Loucy (cell line): Measurements from ENCODE around the gene TPGS1.

ENCODE experiments used
- H2AFZ ChIP-seq: fragments of 200-600 bp; sonication (generic); 2 replicates; pipeline ENCODE4 v1.6.0; 2016; ENCODE audit warnings: antibody characterized with exemption, mild to moderate bottlenecking, low read length, moderate library complexity
- H3F3A ChIP-seq: fragments of 200-600 bp; 2 replicates; pipeline ENCODE4 v1.6.0; 2016; ENCODE audit warnings: antibody characterized with exemption, low read depth, mild to moderate bottlenecking
- H3K27me3 ChIP-seq: fragments of 200-600 bp; sonication (generic); 2 replicates; pipeline ENCODE4 v1.6.1; 2014; ENCODE audit warnings: low read length, mild to moderate bottlenecking; ENCODE audit not compliant: insufficient read depth, poor library complexity, severe bottlenecking
- H3K36me3 ChIP-seq: fragments of 200-600 bp; sonication (generic); 2 replicates; pipeline ENCODE4 v1.6.1; 2016; ENCODE audit warnings: low read length; ENCODE audit not compliant: insufficient read depth
- H3K4me1 ChIP-seq: fragments of 200-600 bp; sonication (generic); 2 replicates; pipeline ENCODE4 v1.5.1; 2014; ENCODE audit warnings: low read length, mild to moderate bottlenecking; ENCODE audit not compliant: insufficient read depth, poor library complexity, severe bottlenecking
- H3K4me2 ChIP-seq: fragments of 200-600 bp; sonication (generic); 2 replicates; pipeline ENCODE4 v1.6.0; 2014; ENCODE audit warnings: antibody characterized with exemption, low read length, low read depth, mild to moderate bottlenecking; ENCODE audit not compliant: poor library complexity, severe bottlenecking
- H3K4me3 ChIP-seq: fragments of 200-600 bp; sonication (generic); 2 replicates; pipeline ENCODE4 v1.5.1; 2014; ENCODE audit warnings: low read length, mild to moderate bottlenecking, mixed read lengths; ENCODE audit not compliant: poor library complexity, severe bottlenecking
- H3K79me2 ChIP-seq: fragments of 200-600 bp; sonication (generic); 2 replicates; pipeline ENCODE4 v1.6.1; 2014; ENCODE audit warnings: low read length; ENCODE audit not compliant: insufficient read depth
- H3K9ac ChIP-seq: fragments of 200-600 bp; sonication (generic); 2 replicates; pipeline ENCODE4 v1.6.0; 2014; ENCODE audit warnings: mild to moderate bottlenecking, low read depth, low read length, moderate library complexity; ENCODE audit not compliant: poor library complexity, severe bottlenecking
- H3K9me2 ChIP-seq: fragments of 200-600 bp; sonication (generic); replicated peaks from 2 replicates; pipeline ENCODE4 v1.6.1; 2016; ENCODE audit warnings: low read depth, low read length, mixed read lengths
- H3K9me3 ChIP-seq: fragments of 200-600 bp; sonication (generic); 2 replicates; pipeline ENCODE4 v1.6.1; 2014; ENCODE audit warnings: mild to moderate bottlenecking, antibody characterized with exemption, low read length, low read depth; ENCODE audit not compliant: insufficient read depth
- H4K20me1 ChIP-seq: fragments of 200-600 bp; sonication (generic); 2 replicates; pipeline ENCODE4 v1.6.0; 2014; ENCODE audit warnings: antibody characterized with exemption, low read length, mild to moderate bottlenecking; ENCODE audit not compliant: insufficient read depth, poor library complexity, severe bottlenecking
- CTCF ChIP-seq: fragments of 200-600 bp; sonication (generic); conservative IDR thresholded peaks from 2 replicates; pipeline ENCODE4 v1.5.1; 2014; ENCODE audit warnings: mild to moderate bottlenecking, antibody characterized with exemption, low read length
- EZH2phosphoT487 ChIP-seq: fragments of 200-600 bp; IDR thresholded peaks from 2 replicates; pipeline ENCODE4 v1.6.1; 2018; ENCODE audit warnings: antibody characterized with exemption, mild to moderate bottlenecking, moderate library complexity, borderline replicate concordance

The TPGS1 gene

GRCh38 chr19:459724-460511 lies 47.4 kb upstream of the TPGS1 start:
- TF ChIP-seq EZH2phosphoT487 (no peak), CTCF (no peak)
- H3K4me1 ChIP-seq: no peaks in the 10 kb centered on the region
- H3F3A ChIP-seq: no peaks in the 10 kb centered on the region
- H3K36me3 ChIP-seq: no peaks in the 10 kb centered on the region
- H3K4me3 ChIP-seq: no peak overlapping the region
- peaks cover 10% of the 10 kb centered on the region; the same call in 1 of the 2 replicates for H3K9me3 ChIP-seq
- H3K27me3 ChIP-seq: no peaks in the 10 kb centered on the region
- H3K4me2 ChIP-seq: no peak overlapping the region
- no peaks in the 10 kb centered on the region for H3K79me2 ChIP-seq
- H3K9me2 ChIP-seq: no peaks in the 10 kb centered on the region
- H4K20me1 ChIP-seq: no peaks in the 10 kb centered on the region
- H3K9ac ChIP-seq: no peak overlapping the region
- no peak overlapping the region for H2AFZ ChIP-seq

GRCh38 chr19:460877-461720 lies 46.2 kb upstream of the TPGS1 start, which contains the start of gene SHC2:
Gene SHC2 (minus strand): TSS chr19:461033. CDS start chr19:460996, 37 bp downstream.
- Histone ChIP-seq H3K79me2 (no peaks in the 10 kb centered on the region), H3K9me3 (peaks cover 7% of the 10 kb centered on the region; the same call in 1 of the 2 replicates), H3K36me3 (no peaks in the 10 kb centered on the region), H3K4me3 (no peak within 1 kb of the TSS), H3K9ac (no peak within 1 kb of the TSS), H3K4me2 (no peak within 1 kb of the TSS), H3K27me3 (no peaks in the 10 kb centered on the region), H2AFZ (no peak within 1 kb of the TSS), H3F3A (no peaks in the 10 kb centered on the region), H3K4me1 (no peaks in the 10 kb centered on the region), H4K20me1 (no peaks in the 10 kb centered on the region), H3K9me2 (no peaks in the 10 kb centered on the region)
- no peak for TF ChIP-seq EZH2phosphoT487
- no peak for TF ChIP-seq CTCF

- no peaks in the 10 kb centered on the region for H3K79me2 ChIP-seq
- H3K9me2 ChIP-seq: no peaks in the 10 kb centered on the region
- H3K4me3 ChIP-seq: no peak overlapping the region
- no peak overlapping the region for H3K9ac ChIP-seq
- H2AFZ ChIP-seq: no peak overlapping the region
- no peaks in the 10 kb centered on the region for H3K27me3 ChIP-seq
- H3K36me3 ChIP-seq: no peaks in the 10 kb centered on the region
- H3K4me1 ChIP-seq: no peaks in the 10 kb centered on the region
- H4K20me1 ChIP-seq: no peaks in the 10 kb centered on the region
- H3F3A ChIP-seq: no peaks in the 10 kb centered on the region
- peaks cover 7% of the 10 kb centered on the region; the same call in 1 of the 2 replicates for H3K9me3 ChIP-seq
- TF ChIP-seq CTCF (no peak), EZH2phosphoT487 (no peak)
- H3K4me2 ChIP-seq: no peak overlapping the region
Measured at GRCh38 chr19:461721-462551, 45.4 kb upstream of the TPGS1 start.
